ENCODE measurements around the gene EIF4G2. TPM values are rescaled to one million over a fixed set of nuclear protein-coding genes. Genes with fewer than 3 reads are reported as not detected.
A peak's percentile ranks its signal among the peaks of the same experiment; 100 is the strongest.

The EIF4G2 gene
- total and polyA plus RNA-seq, 10 of the 15 experiments (the other 5 are each of a cell fraction or from before 2014, with no cell fraction given): 210 to 1,104 (median 713) TPM

- TF ChIP-seq WRNIP1 (IDR thresholded peaks at IDR 0.05; ENCODE audit: borderline replicate concordance, low read depth, low read length) (no peak), E2F4 (IDR thresholded peaks at IDR 0.05; ENCODE audit: low read depth, low read length) (no peak), MLLT1 (IDR thresholded peaks at IDR 0.05) (peak; percentile 98), ELK1 (IDR thresholded peaks at IDR 0.05; ENCODE audit: low read depth, low read length) (peak; percentile 71), DPF2 (IDR thresholded peaks at IDR 0.05) (0 out of 2 replicates have a peak, but pooled peaks have one; percentile 26), RB1 (IDR thresholded peaks at IDR 0.05; ENCODE audit: borderline replicate concordance) (peak; percentile 61; the same call in 1 of the 2 replicates), POU2F2 (IDR thresholded peaks at IDR 0.05; ENCODE audit: borderline replicate concordance, low read depth, low read length) (peak; percentile 99), ZNF687 (IDR thresholded peaks at IDR 0.05) (peak; percentile 75; the same call in 1 of the 2 replicates), PML (IDR thresholded peaks at IDR 0.05; ENCODE audit: low read length) (peak; percentile 100), SMAD5 (IDR thresholded peaks at IDR 0.05; ENCODE audit: low read depth) (peak; percentile 99), SREBF1 (IDR thresholded peaks at IDR 0.05; ENCODE audit: low read length) (no peak), RUNX3 (IDR thresholded peaks at IDR 0.05; ENCODE audit: low read length) (peak; percentile 33), ZBTB40 (IDR thresholded peaks at IDR 0.05; ENCODE audit: borderline replicate concordance) (no peak), FOS (IDR thresholded peaks at IDR 0.05; ENCODE audit: borderline replicate concordance, extremely low read depth, insufficient read length) (peak; percentile 15), SP1 (IDR thresholded peaks at IDR 0.05; ENCODE audit: low read depth, low read length) (peak; percentile 90), ZNF217 (IDR thresholded peaks at IDR 0.05) (peak; percentile 92), MXI1 (IDR thresholded peaks at IDR 0.05; ENCODE audit: low read depth, low read length) (peak; percentile 74), BACH1 (IDR thresholded peaks at IDR 0.05; ENCODE audit: borderline replicate concordance) (peak; percentile 49)
These were observed at the start of gene EIF4G2 (continued) for GRCh38 chr11:10808553-10809372.

Measured in GM12878 (cell line).